DMS 273 (cell line): Measurements from ENCODE around the gene ZNF385B.

Experiments used
- DNase-seq: peaks from one replicate; lab custom pipeline; 2025; ENCODE audit not compliant: unreplicated experiment; lab: John Stamatoyannopoulos, UW

ZNF385B gene

GRCh38 chr2:179751163-179751809 lies 110.1 kb downstream of the ZNF385B start:
- peak; percentile 51 for DNase-seq

- peak; percentile 29 for DNase-seq
Measured at GRCh38 chr2:179749210-179749609, 112.2 kb downstream of the ZNF385B start.

- DNase-seq = no peak
Measured at GRCh38 chr2:179746981-179747380, 114.4 kb downstream of the ZNF385B start.

- DNase-seq = no peak
Measured at GRCh38 chr2:179745635-179746256, 115.7 kb downstream of the ZNF385B start.

GRCh38 chr2:179744401-179744800 lies 117.0 kb downstream of the ZNF385B start:
- DNase-seq = no peak

- no peak for DNase-seq
Measured at GRCh38 chr2:179741317-179741716, 120.1 kb downstream of the ZNF385B start.

- DNase-seq = no peak
Measured at GRCh38 chr2:179729966-179730365, 131.4 kb downstream of the ZNF385B start.

GRCh38 chr2:179726461-179727180 lies 134.8 kb downstream of the ZNF385B start:
- DNase-seq = no peak

GRCh38 chr2:179724403-179724802 lies 137.0 kb downstream of the ZNF385B start:
- DNase-seq = no peak

- no peak for DNase-seq
Measured at GRCh38 chr2:179720173-179720772, 141.1 kb downstream of the ZNF385B start.

GRCh38 chr2:179715871-179716270 lies 145.5 kb downstream of the ZNF385B start:
- no peak for DNase-seq

GRCh38 chr2:179715196-179715595 lies 146.2 kb downstream of the ZNF385B start:
- DNase-seq = no peak

GRCh38 chr2:179712825-179713224 lies 148.6 kb downstream of the ZNF385B start:
- no peak for DNase-seq

- DNase-seq = no peak
Measured at GRCh38 chr2:179711375-179711774, 150.0 kb downstream of the ZNF385B start.

- DNase-seq = no peak
Measured at GRCh38 chr2:179703702-179704101, 157.7 kb downstream of the ZNF385B start.

GRCh38 chr2:179702912-179703311 lies 158.5 kb downstream of the ZNF385B start:
- DNase-seq = no peak

- no peak for DNase-seq
Measured at GRCh38 chr2:179701524-179702110, 159.8 kb downstream of the ZNF385B start.

- DNase-seq = no peak
Measured at GRCh38 chr2:179695486-179695885, 165.9 kb downstream of the ZNF385B start.

- no peak for DNase-seq
Measured at GRCh38 chr2:179694963-179695362, 166.4 kb downstream of the ZNF385B start.

- no peak for DNase-seq
Measured at GRCh38 chr2:179692610-179693009, 168.8 kb downstream of the ZNF385B start.

GRCh38 chr2:179692043-179692442 lies 169.4 kb downstream of the ZNF385B start:
- DNase-seq = no peak
